SKM-1 (cell line): ENCODE measurements around the gene TPSB2.
"Not testable (repeated sequence)": the region's sequence is repeated elsewhere in the genome, so short reads cannot be mapped to it uniquely, and the experiment has no call there.

ENCODE experiments used
- DNase-seq: peaks from one replicate; lab custom pipeline; 2025; ENCODE audit not compliant: unreplicated experiment; lab: John Stamatoyannopoulos, UW

The TPSB2 gene

GRCh38 chr16:1241081-1241480 is 11.1 kb upstream of the TPSB2 start:
- DNase-seq = not testable (repeated sequence)

GRCh38 chr16:1240436-1240835 is 10.5 kb upstream of the TPSB2 start, which contains the start of gene TPSAB1:
Gene TPSAB1, plus strand, starts transcription at chr16:1240705. Its CDS starts 234 bp downstream, at chr16:1240939.
- not testable (repeated sequence) for DNase-seq

- DNase-seq = not testable (repeated sequence)
Observed at GRCh38 chr16:1239575-1239974, 9.6 kb upstream of the TPSB2 start.

GRCh38 chr16:1238909-1239308 is 8.9 kb upstream of the TPSB2 start:
- DNase-seq = not testable (repeated sequence)

GRCh38 chr16:1237990-1238389 is 8.0 kb upstream of the TPSB2 start:
- no peak for DNase-seq

- DNase-seq = not testable (repeated sequence)
Observed at GRCh38 chr16:1236659-1237058, 6.7 kb upstream of the TPSB2 start.

GRCh38 chr16:1232049-1232748 is 2.2 kb upstream of the TPSB2 start:
- DNase-seq = not testable (repeated sequence)

- DNase-seq = not testable (repeated sequence)
Observed at GRCh38 chr16:1231301-1231700, 1.3 kb upstream of the TPSB2 start.

GRCh38 chr16:1230471-1231212 is 658 bp upstream of the TPSB2 start:
- not testable (repeated sequence) for DNase-seq

GRCh38 chr16:1229476-1229875 is 508 bp downstream of the TPSB2 start:
- not testable (repeated sequence) for DNase-seq

- DNase-seq = not testable (repeated sequence)
Observed at GRCh38 chr16:1228227-1228626, 1.8 kb downstream of the TPSB2 start.

GRCh38 chr16:1226692-1227091 is 3.3 kb downstream of the TPSB2 start:
- not testable (repeated sequence) for DNase-seq

GRCh38 chr16:1225728-1226311 is 4.2 kb downstream of the TPSB2 start:
- DNase-seq = not testable (repeated sequence)

GRCh38 chr16:1225051-1225451 is 4.9 kb downstream of the TPSB2 start, which contains the start of gene TPSG1:
Gene TPSG1, minus strand, starts transcription at chr16:1225268. Its CDS starts 16 bp downstream, at chr16:1225252.
- no peak for DNase-seq

- DNase-seq = no peak
Observed at GRCh38 chr16:1224558-1224957, 5.4 kb downstream of the TPSB2 start.

GRCh38 chr16:1223355-1224214 is 6.4 kb downstream of the TPSB2 start:
- no peak for DNase-seq

GRCh38 chr16:1222553-1223354 is 7.2 kb downstream of the TPSB2 start:
- no peak for DNase-seq

GRCh38 chr16:1221628-1222552 is 8.1 kb downstream of the TPSB2 start:
- no peak for DNase-seq
